Endothelial cell (in vitro differentiated cells): Measurements from ENCODE around the gene CDC14C. TPM values are rescaled to one million over a fixed set of nuclear protein-coding genes. Genes with fewer than 3 reads are reported as not detected.

ENCODE experiments used
- DNase-seq: peaks from one replicate; pipeline ENCODE4 v3.0.0; 2021; ENCODE audit warnings: low spot score
- H3K27ac Mint-ChIP-seq: one replicate; pipeline ENCODE4 v1.8.0; 2021; ENCODE audit warnings: mixed read lengths, inconsistent platforms; ENCODE audit not compliant: unreplicated experiment
- H3K27me3 Mint-ChIP-seq: one replicate; pipeline ENCODE4 v1.8.0; 2021; ENCODE audit warnings: mild to moderate bottlenecking, moderate library complexity, mixed read lengths, inconsistent platforms; ENCODE audit not compliant: unreplicated experiment
- H3K36me3 Mint-ChIP-seq: one replicate; pipeline ENCODE4 v1.8.0; 2021; ENCODE audit warnings: mild to moderate bottlenecking, low read depth, mixed read lengths, inconsistent platforms; ENCODE audit not compliant: unreplicated experiment
- H3K4me1 Mint-ChIP-seq: one replicate; pipeline ENCODE4 v1.8.0; 2021; ENCODE audit warnings: mild to moderate bottlenecking, mixed read lengths, inconsistent platforms; ENCODE audit not compliant: unreplicated experiment
- H3K4me3 Mint-ChIP-seq: one replicate; pipeline ENCODE4 v1.8.0; 2021; ENCODE audit warnings: mild to moderate bottlenecking, mixed read lengths, inconsistent platforms; ENCODE audit not compliant: unreplicated experiment
- H3K9me3 Mint-ChIP-seq: one replicate; pipeline ENCODE4 v1.8.0; 2021; ENCODE audit warnings: mixed read lengths, inconsistent platforms; ENCODE audit not compliant: unreplicated experiment
- total RNA-seq: library from RNA; stranded (reverse); fragmentation: NEBNext Ultra II Directional; extraction: Animal tissue kit (Norgen Biotek cat#: 25700); gene quantifications from one replicate; pipeline ENCODE4 v1.2.1, GENCODE V29; 2021; ENCODE audit not compliant: unreplicated experiment
- TF ChIP-seq, protein P1 (sequence below): fragments of 200-600 bp; sonication (generic); IDR thresholded peaks from one replicate; pipeline ENCODE4 v1.5.0; 2021; ENCODE audit warnings: antibody characterized with exemption; ENCODE audit not compliant: unreplicated experiment

Gene CDC14C
- total RNA-seq, 1 donor from 2014 or later, result not detected

- no peaks in the 10 kb centered on the region for H3K27me3 Mint-ChIP-seq
- H3K36me3 Mint-ChIP-seq, result no peaks in the 10 kb centered on the region
- DNase-seq, result no peak
- no peaks in the 10 kb centered on the region for H3K9me3 Mint-ChIP-seq
- H3K27ac Mint-ChIP-seq, result no peak overlapping the region
- no peaks in the 10 kb centered on the region for H3K4me1 Mint-ChIP-seq
- H3K4me3 Mint-ChIP-seq, result no peak overlapping the region
- TF ChIP-seq, protein P1, sequence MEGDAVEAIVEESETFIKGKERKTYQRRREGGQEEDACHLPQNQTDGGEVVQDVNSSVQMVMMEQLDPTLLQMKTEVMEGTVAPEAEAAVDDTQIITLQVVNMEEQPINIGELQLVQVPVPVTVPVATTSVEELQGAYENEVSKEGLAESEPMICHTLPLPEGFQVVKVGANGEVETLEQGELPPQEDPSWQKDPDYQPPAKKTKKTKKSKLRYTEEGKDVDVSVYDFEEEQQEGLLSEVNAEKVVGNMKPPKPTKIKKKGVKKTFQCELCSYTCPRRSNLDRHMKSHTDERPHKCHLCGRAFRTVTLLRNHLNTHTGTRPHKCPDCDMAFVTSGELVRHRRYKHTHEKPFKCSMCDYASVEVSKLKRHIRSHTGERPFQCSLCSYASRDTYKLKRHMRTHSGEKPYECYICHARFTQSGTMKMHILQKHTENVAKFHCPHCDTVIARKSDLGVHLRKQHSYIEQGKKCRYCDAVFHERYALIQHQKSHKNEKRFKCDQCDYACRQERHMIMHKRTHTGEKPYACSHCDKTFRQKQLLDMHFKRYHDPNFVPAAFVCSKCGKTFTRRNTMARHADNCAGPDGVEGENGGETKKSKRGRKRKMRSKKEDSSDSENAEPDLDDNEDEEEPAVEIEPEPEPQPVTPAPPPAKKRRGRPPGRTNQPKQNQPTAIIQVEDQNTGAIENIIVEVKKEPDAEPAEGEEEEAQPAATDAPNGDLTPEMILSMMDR, result no peak
Measured at GRCh38 chr7:48943279-48943990, 19.1 kb downstream of the CDC14C start.

- Mint-ChIP-seq H3K27me3 (no peaks in the 10 kb centered on the region), H3K36me3 (no peaks in the 10 kb centered on the region), H3K4me3 (no peak overlapping the region), H3K4me1 (no peaks in the 10 kb centered on the region), H3K27ac (no peak overlapping the region), H3K9me3 (peaks cover 1% of the 10 kb centered on the region)
- TF ChIP-seq, protein P1, result no peak
- DNase-seq, result no peak
Measured at GRCh38 chr7:48955916-48956315, 31.6 kb downstream of the CDC14C start.

GRCh38 chr7:48959676-48960075 lies 35.3 kb downstream of the CDC14C start:
- no peak for DNase-seq
- no peaks in the 10 kb centered on the region for H3K9me3 Mint-ChIP-seq
- TF ChIP-seq, protein P1, result no peak
- H3K36me3 Mint-ChIP-seq, result no peaks in the 10 kb centered on the region
- no peaks in the 10 kb centered on the region for H3K27me3 Mint-ChIP-seq
- no peak overlapping the region for H3K27ac Mint-ChIP-seq
- H3K4me3 Mint-ChIP-seq, result no peak overlapping the region
- H3K4me1 Mint-ChIP-seq, result no peaks in the 10 kb centered on the region

DNA sequence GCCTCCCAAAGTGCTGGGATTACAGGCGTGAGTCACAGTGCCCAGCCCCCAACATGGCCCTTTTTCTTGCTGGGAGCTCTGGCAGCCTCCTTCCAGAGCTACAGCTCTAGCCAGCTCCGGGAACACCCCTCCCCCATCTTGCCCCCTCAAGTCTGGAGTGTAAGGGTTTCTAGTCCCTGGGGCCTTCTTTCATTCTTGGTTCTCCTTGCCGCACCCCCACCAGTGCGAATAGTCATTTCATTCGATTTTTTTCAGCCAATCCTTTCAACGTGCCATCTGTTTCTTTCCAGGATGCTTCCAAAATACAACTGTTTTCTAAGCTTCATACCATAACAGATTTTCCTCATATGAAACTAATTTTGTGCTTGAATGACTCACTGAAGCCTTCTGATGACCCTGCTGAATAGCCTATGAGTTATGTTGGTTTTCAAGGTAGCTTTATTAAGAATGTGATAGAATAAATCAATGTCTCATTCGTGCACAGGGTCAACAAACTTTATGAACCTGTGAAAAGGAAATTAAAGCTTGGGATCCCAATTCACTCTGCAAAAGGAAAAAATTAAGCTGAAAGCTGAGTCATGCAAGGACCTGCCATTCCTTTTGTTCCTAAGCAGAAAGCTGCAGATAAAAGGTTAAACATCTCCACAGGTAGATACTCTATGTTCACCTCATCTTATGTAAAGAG lies 38.6 kb downstream of the CDC14C start:
- Mint-ChIP-seq H3K4me1 (no peaks in the 10 kb centered on the region), H3K9me3 (no peaks in the 10 kb centered on the region), H3K27ac (no peak overlapping the region), H3K4me3 (no peak overlapping the region), H3K27me3 (no peaks in the 10 kb centered on the region), H3K36me3 (no peaks in the 10 kb centered on the region)
- TF ChIP-seq, protein P1, result no peak
- DNase-seq, result no peak

DNA sequence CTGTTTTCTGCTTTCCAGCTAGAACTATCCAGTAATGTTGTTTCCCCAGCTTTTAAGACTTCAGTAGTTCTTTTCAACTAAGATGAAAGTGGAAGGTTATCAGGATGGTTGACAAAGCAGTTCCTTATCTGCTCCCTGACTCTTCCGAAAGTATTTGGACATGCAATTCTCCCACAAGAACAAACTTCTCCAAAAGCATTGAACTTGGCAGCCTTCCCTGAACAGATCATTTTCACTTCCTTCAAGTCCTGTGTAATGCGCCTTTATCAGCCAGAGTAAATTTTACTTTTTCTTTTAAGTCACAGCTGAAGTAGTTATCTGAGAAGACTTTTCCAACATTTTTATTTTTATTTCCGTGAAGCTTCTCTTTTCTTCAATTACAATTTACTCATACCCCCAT lies 39.7 kb downstream of the CDC14C start:
- TF ChIP-seq, protein P1, result no peak
- peaks cover 2% of the 10 kb centered on the region for H3K9me3 Mint-ChIP-seq
- no peaks in the 10 kb centered on the region for H3K4me1 Mint-ChIP-seq
- H3K4me3 Mint-ChIP-seq, result no peak overlapping the region
- no peaks in the 10 kb centered on the region for H3K27me3 Mint-ChIP-seq
- DNase-seq, result no peak
- no peaks in the 10 kb centered on the region for H3K36me3 Mint-ChIP-seq
- no peak overlapping the region for H3K27ac Mint-ChIP-seq
